H1 (cell line): ENCODE results near the gene CHMP4B. TPM values are rescaled to one million over a fixed set of nuclear protein-coding genes. Genes with fewer than 3 reads are reported as not detected.

Experiments
- CTCF ChIA-PET: fragments of 300-600 bp; sonication (Branson Sonifier 250); formaldehyde crosslinking; loops from one replicate; lab custom pipeline; 2021; ENCODE audit not compliant: partially characterized antibody; lab: Charles Lee
- POLR2A ChIA-PET: fragments of 300-600 bp; sonication (Branson Sonifier 250); formaldehyde crosslinking; loops from one replicate; lab custom pipeline; 2021; ENCODE audit warnings: inconsistent platforms; ENCODE audit not compliant: partially characterized antibody; lab: Charles Lee
- DNase-seq, 2 experiments: peaks; one replicate each; pipeline versions ENCODE4 v3.0.0 to v3.0.0-alpha.2; 2010 to 2022; ENCODE audit warnings: low spot score in 2 of 2, low read depth in 1 of 2, mixed read lengths in 1 of 2
- FAIRE-seq: peaks from 2 replicates; lab custom pipeline; 2011; peaks lifted over from hg19 to GRCh38; lab: Jason Lieb, UNC
- H2AFZ ChIP-seq: 2 replicates; pipeline ENCODE4 v1.8.1; 2012; ENCODE audit warnings: low read length, inconsistent platforms
- H2AK5ac ChIP-seq: 2 replicates; pipeline ENCODE4 v1.6.1; 2013; ENCODE audit warnings: low read depth, low read length
- H2BK120ac ChIP-seq: replicated peaks from 2 replicates; pipeline ENCODE3; 2013; ENCODE audit warnings: low read depth, low read length, inconsistent platforms
- H2BK12ac ChIP-seq: 2 replicates; pipeline ENCODE4 v1.6.1; 2013; ENCODE audit warnings: low read depth, low read length
- H2BK15ac ChIP-seq: 2 replicates; pipeline ENCODE4 v1.6.1; 2013; ENCODE audit warnings: low read length
- H2BK20ac ChIP-seq: 2 replicates; pipeline ENCODE4 v1.6.1; 2013; ENCODE audit warnings: low read length
- H2BK5ac ChIP-seq: 2 replicates; pipeline ENCODE4 v1.6.1; 2013; ENCODE audit warnings: low read depth, low read length
- H3K14ac ChIP-seq: 2 replicates; pipeline ENCODE4 v1.6.1; 2013; ENCODE audit warnings: inconsistent platforms; ENCODE audit not compliant: insufficient read length
- H3K18ac ChIP-seq: 2 replicates; pipeline ENCODE4 v1.6.1; 2013; ENCODE audit warnings: low read length; ENCODE audit errors: extremely low read depth
- H3K23ac ChIP-seq: 2 replicates; pipeline ENCODE4 v1.6.1; 2013; ENCODE audit warnings: inconsistent platforms; ENCODE audit not compliant: insufficient read length
- H3K23me2 ChIP-seq: 2 replicates; pipeline ENCODE4 v1.6.1; 2013; ENCODE audit warnings: low read depth, low read length
- H3K27ac ChIP-seq: 2 replicates; pipeline ENCODE4 v1.6.1; 2011; ENCODE audit warnings: low read depth, low read length, inconsistent platforms
- H3K27me3 ChIP-seq, 4 experiments: replicated peaks in 1 of 4; 1 replicate in 1 of 4; 2 replicates in 3 of 4; pipeline versions ENCODE4 v1.6.1 to v1.8.1; 2011 to 2013; ENCODE audit warnings: low read length in 3 of 4, mild to moderate bottlenecking in 3 of 4, inconsistent platforms in 2 of 4, mixed read lengths in 2 of 4, moderate library complexity in 1 of 4; ENCODE audit not compliant: control insufficient read depth in 3 of 4, insufficient read depth in 3 of 4; ENCODE audit errors: extremely low read depth in 1 of 4
- H3K36me3 ChIP-seq, 4 experiments: 2 replicates each; pipeline versions ENCODE4 v1.6.1 to v1.8.1; 2011 to 2013; ENCODE audit warnings: mild to moderate bottlenecking in 4 of 4, low read length in 3 of 4, moderate library complexity in 2 of 4, control low read depth in 1 of 4, inconsistent platforms in 1 of 4; ENCODE audit not compliant: insufficient read depth in 4 of 4, control insufficient read depth in 2 of 4
- H3K4ac ChIP-seq: replicated peaks from 2 replicates; pipeline ENCODE3; 2013; ENCODE audit warnings: low read length, low read depth, mixed read lengths, inconsistent platforms; ENCODE audit not compliant: insufficient read length
- H3K4me1 ChIP-seq, 4 experiments: replicated peaks in 1 of 4; 1 replicate in 1 of 4; 2 replicates in 3 of 4; pipeline versions ENCODE4 v1.6.1 to v1.8.1; 2011 to 2013; ENCODE audit warnings: low read length in 3 of 4, inconsistent platforms in 2 of 4, mixed read lengths in 1 of 4; ENCODE audit not compliant: insufficient read depth in 4 of 4, control insufficient read depth in 3 of 4
- H3K4me2 ChIP-seq, 2 experiments: 2 replicates each; pipeline versions ENCODE4 v1.6.1 to v1.8.1; 2011 to 2013; ENCODE audit warnings: low read depth in 2 of 2, low read length in 2 of 2, control low read depth in 1 of 2, inconsistent platforms in 1 of 2, mild to moderate bottlenecking in 1 of 2; ENCODE audit not compliant: insufficient read depth in 1 of 2
- H3K4me3 ChIP-seq, 4 experiments: fragments of 200-600, 300-600 bp in 1 of 4; sonication (generic), shearing (Covaris generic), sonication (Bioruptor Twin) in 1 of 4; 2 replicates each; pipeline versions ENCODE4 v1.5.1 to v1.8.1; 2011 to 2016; ENCODE audit warnings: low read length in 4 of 4, low read depth in 3 of 4, control low read depth in 2 of 4, inconsistent platforms in 2 of 4, mild to moderate bottlenecking in 2 of 4, mixed read lengths in 1 of 4, moderate library complexity in 1 of 4; ENCODE audit not compliant: insufficient read depth in 2 of 4; ENCODE audit errors: extremely low read depth in 1 of 4
- H3K56ac ChIP-seq: replicated peaks from 2 replicates; pipeline ENCODE3; 2013; ENCODE audit warnings: low read depth, mild to moderate bottlenecking, mixed read lengths, low read length, inconsistent platforms; ENCODE audit not compliant: insufficient read length
- H3K79me1 ChIP-seq: 2 replicates; pipeline ENCODE4 v1.6.1; 2013; ENCODE audit warnings: low read depth, low read length, control low read depth
- H3K79me2 ChIP-seq, 2 experiments: 2 replicates each; pipeline versions ENCODE4 v1.6.1 to v1.8.1; 2012 to 2013; ENCODE audit warnings: low read length in 2 of 2, mild to moderate bottlenecking in 2 of 2, inconsistent platforms in 1 of 2; ENCODE audit not compliant: insufficient read depth in 2 of 2, control insufficient read depth in 1 of 2
- H3K9ac ChIP-seq, 4 experiments: replicated peaks in 1 of 4; 1 replicate in 1 of 4; 2 replicates in 3 of 4; pipeline versions ENCODE4 v1.6.1 to v1.8.1; 2011 to 2013; ENCODE audit warnings: low read depth in 3 of 4, low read length in 3 of 4, control low read depth in 2 of 4, mild to moderate bottlenecking in 2 of 4, moderate library complexity in 2 of 4, inconsistent platforms in 1 of 4; ENCODE audit errors: extremely low read depth in 1 of 4
- H3K9me3 ChIP-seq, 2 experiments: 2 replicates each; pipeline versions ENCODE4 v1.6.1 to v1.8.1; 2012 to 2013; ENCODE audit warnings: mild to moderate bottlenecking in 2 of 2, moderate library complexity in 2 of 2, control low read depth in 1 of 2, inconsistent platforms in 1 of 2, low read depth in 1 of 2, low read length in 1 of 2, mixed read lengths in 1 of 2; ENCODE audit not compliant: insufficient read depth in 2 of 2
- H4K20me1 ChIP-seq, 2 experiments: replicated peaks in 1 of 2; 2 replicates each; pipeline versions ENCODE3 to v1.8.1; 2011 to 2013; ENCODE audit warnings: inconsistent platforms in 2 of 2, low read length in 2 of 2, mild to moderate bottlenecking in 1 of 2; ENCODE audit not compliant: insufficient read depth in 2 of 2, control insufficient read depth in 1 of 2
- H4K5ac ChIP-seq: 2 replicates; pipeline ENCODE4 v1.6.1; 2013; ENCODE audit warnings: low read length, low read depth, mixed read lengths, inconsistent platforms; ENCODE audit not compliant: insufficient read length
- H4K8ac ChIP-seq: 2 replicates; pipeline ENCODE4 v1.8.0; 2013; ENCODE audit warnings: mild to moderate bottlenecking, moderate library complexity, low read length, inconsistent platforms; ENCODE audit not compliant: insufficient read depth; ENCODE audit errors: extremely low read depth
- H4K91ac ChIP-seq: replicated peaks from 2 replicates; pipeline ENCODE3; 2013; ENCODE audit warnings: low read length, mixed read lengths, inconsistent platforms; ENCODE audit not compliant: insufficient read length
- JUN ChIP-seq: IDR thresholded peaks from 2 replicates; pipeline ENCODE4 v1.6.1; 2011; ENCODE audit warnings: low read depth, mild to moderate bottlenecking, improper control_type of control experiment, low read length
- JUND ChIP-seq: IDR thresholded peaks from 2 replicates; pipeline ENCODE4 v1.6.1; 2011; ENCODE audit warnings: mild to moderate bottlenecking, improper control_type of control experiment, low read length
- MAFK ChIP-seq: IDR thresholded peaks from 2 replicates; pipeline ENCODE4 v1.6.1; 2012; ENCODE audit warnings: low read depth, mild to moderate bottlenecking, improper control_type of control experiment, low read length
- TAF7 ChIP-seq: optimal IDR thresholded peaks from 2 replicates; pipeline ENCODE3; 2011; ENCODE audit warnings: low read depth, mild to moderate bottlenecking, inconsistent platforms, low read length, moderate library complexity, borderline replicate concordance
- WGBS, 2 experiments: shearing (Covaris generic) in 1 of 2; methylation state at CpG; one replicate each; pipeline versions ENCODE4 v1.1.6 to v1.1.7; 2013 to 2015; ENCODE audit warnings: low lambda C conversion rate in 2 of 2, mixed read lengths in 2 of 2, inconsistent platforms in 1 of 2, low coverage in 1 of 2, missing lambda C conversion rate in 1 of 2; ENCODE audit not compliant: insufficient replicate concordance in 2 of 2, insufficient coverage in 1 of 2, insufficient read length in 1 of 2; ENCODE audit errors: extremely low coverage in 1 of 2, missing lambda C conversion rate in 1 of 2; 5-methylcytosine and 5-hydroxymethylcytosine counted together
- polyA plus RNA-seq, 7 experiments: library from polyadenylated mRNA; depleted of rRNA in 3 of 7; stranded (reverse) in 5 of 7; unstranded in 2 of 7; fragments of >200 nt in 5 of 7; fragments of 200-250 nt in 2 of 7; gene quantifications; 1 replicate in 5 of 7; 2 replicates in 1 of 7; 4 replicates in 1 of 7; pipeline versions ENCODE4 v1.2.1 to v1.2.3, GENCODE V29; 2011 to 2013; ENCODE audit warnings: missing spikeins in 2 of 7, mixed read lengths in 2 of 7
- total RNA-seq: library from RNA; stranded (reverse); fragmentation: NEBNext Ultra II Directional; extraction: Animal tissue kit (Norgen Biotek cat#: 25700); gene quantifications from 2 replicates; pipeline ENCODE4 v1.2.1, GENCODE V29; 2021

CHMP4B gene
- total and polyA plus RNA-seq, 2 of the 8 experiments (the other 6 are each of a cell fraction or from before 2014, with no cell fraction given) = 38.6 to 66.3 TPM

DNA sequence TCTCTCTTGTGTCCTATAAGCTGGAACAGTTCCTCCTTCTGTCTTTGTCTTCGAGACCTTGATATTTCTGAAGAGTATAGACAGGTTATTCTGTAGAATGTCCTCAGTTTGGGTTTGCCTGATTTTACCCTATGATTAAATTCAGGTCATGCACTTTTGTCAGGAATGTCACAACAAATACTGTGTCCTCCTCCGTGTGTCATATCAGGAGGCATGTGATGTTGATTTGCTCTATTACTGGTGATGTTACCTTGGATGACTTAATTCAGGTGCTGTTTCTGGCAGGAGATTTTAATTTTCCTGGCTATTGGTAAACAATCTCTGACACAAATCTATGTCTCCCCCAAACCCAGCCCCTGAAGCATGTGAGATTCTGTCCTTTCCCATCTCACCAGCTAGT, 33.3 kb upstream of the CHMP4B start:
- Histone ChIP-seq H2AK5ac (no peak overlapping the region), H3K4me2 (no peak overlapping the region), H2BK20ac (no peak overlapping the region), H3K36me3 (no peaks in the 10 kb centered on the region), H4K20me1 (no peaks in the 10 kb centered on the region), H4K91ac (no peak overlapping the region), H2AFZ (no peak overlapping the region), H3K23me2 (no peaks in the 10 kb centered on the region), H4K5ac (no peak overlapping the region), H2BK120ac (no peak overlapping the region), H3K79me2 (no peaks in the 10 kb centered on the region), H3K4me1 (no peaks in the 10 kb centered on the region), H3K27me3 (no peaks in the 10 kb centered on the region), H2BK15ac (no peak overlapping the region), H3K23ac (no peak overlapping the region), H3K4me3 (no peak overlapping the region), H3K27ac (no peak overlapping the region), H3K9me3 (no peaks in the 10 kb centered on the region), H3K79me1 (no peaks in the 10 kb centered on the region), H3K18ac (no peak overlapping the region), H3K4ac (no peak overlapping the region), H3K14ac (no peak overlapping the region), H3K56ac (no peak overlapping the region), H2BK5ac (no peak overlapping the region), H4K8ac (no peak overlapping the region), H3K9ac (no peak overlapping the region), H2BK12ac (no peak overlapping the region)
- WGBS, 2 experiments = 94% methylated on average over 2 of the region's 2 CpGs; no CpG with 5 or more reads in 1 of the 2 experiments
- no peak for FAIRE-seq
- CTCF ChIA-PET = no interaction called here
- POLR2A ChIA-PET = no interaction called here
- DNase-seq = no peak
- TF ChIP-seq MAFK = no peak
- TF ChIP-seq JUN = no peak
- no peak for TF ChIP-seq TAF7
- no peak for TF ChIP-seq JUND
